Activated naive CD4-positive, alpha-beta T cell treated with anti-CD3 and anti-CD28 coated beads, Interleukin-2, amount 50 U/mL, for 72 hours (primary cell): ENCODE results near the gene ARHGEF25. TPM values are rescaled to one million over a fixed set of nuclear protein-coding genes. Genes with fewer than 3 reads are reported as not detected.

Experiments used
- total RNA-seq, 2 donors: library from RNA; stranded (reverse); gene quantifications; one replicate each; pipeline ENCODE4 v1.2.3, GENCODE V29; 2022

The ARHGEF25 gene
- total RNA-seq, 2 donors from 2014 or later, result 0.68 to 4.8 TPM

Other genes starting within 250 kb of the ARHGEF25 start
- 10 to 100 TPM; 36.3 to 57.1 TPM for gene R3HDM2, start 180.4 kb upstream of the ARHGEF25 start, total RNA-seq
- not detected for gene INHBC, start 176.7 kb upstream of the ARHGEF25 start, total RNA-seq
- under 1 TPM; 0.18 to 0.23 TPM for gene INHBE, start 156.1 kb upstream of the ARHGEF25 start, total RNA-seq
- under 1 TPM in 1 of 2 donors, not detected in 1; 0.49 TPM for gene GLI1, start 151.7 kb upstream of the ARHGEF25 start, total RNA-seq
- 100 to 1,000 TPM; 151 to 195 TPM for gene ARHGAP9, start 131.6 kb upstream of the ARHGEF25 start, total RNA-seq
- 100 to 1,000 TPM; 267 to 292 TPM for gene MARS1, start 123.4 kb upstream of the ARHGEF25 start, total RNA-seq
- gene DDIT3, start 90.9 kb upstream of the ARHGEF25 start, total RNA-seq, result 10 to 100 TPM; 24.9 to 79.8 TPM
- gene MBD6, start 88.6 kb upstream of the ARHGEF25 start, total RNA-seq, result 10 to 100 TPM; 66.4 to 77.5 TPM
- gene DCTN2, start 64.2 kb upstream of the ARHGEF25 start, total RNA-seq, result 100 to 1,000 TPM in 1 of 2 donors, 10 to 100 TPM in 1; 77.1 to 122 TPM
- 1 to 10 TPM in 1 of 2 donors, under 1 TPM in 1; 0.75 to 3.4 TPM for gene KIF5A, start 61.4 kb upstream of the ARHGEF25 start, total RNA-seq
- gene PIP4K2C, start 20.2 kb upstream of the ARHGEF25 start, total RNA-seq, result 10 to 100 TPM; 13.8 to 43.7 TPM
- gene DTX3, start 6.6 kb upstream of the ARHGEF25 start, total RNA-seq, result 10 to 100 TPM; 14.5 to 33.5 TPM
- gene B4GALNT1, start 21.8 kb downstream of the ARHGEF25 start, total RNA-seq, result 1 to 10 TPM; 2.6 to 3.2 TPM
- gene OS9, start 82.7 kb downstream of the ARHGEF25 start, total RNA-seq, result 100 to 1,000 TPM in 1 of 2 donors, 10 to 100 TPM in 1; 87.1 to 116 TPM
- 10 to 100 TPM; 28.9 to 38.4 TPM for gene AGAP2, start 127.3 kb downstream of the ARHGEF25 start, total RNA-seq
- gene TSPAN31, start 133.6 kb downstream of the ARHGEF25 start, total RNA-seq, result 10 to 100 TPM in 1 of 2 donors, 1 to 10 TPM in 1; 9.7 to 15.1 TPM
- gene CDK4, start 140.9 kb downstream of the ARHGEF25 start, total RNA-seq, result 100 to 1,000 TPM; 183 to 191 TPM
- 10 to 100 TPM; 17.4 to 26.4 TPM for gene MARCHF9, start 143.7 kb downstream of the ARHGEF25 start, total RNA-seq
- gene CYP27B1, start 155.6 kb downstream of the ARHGEF25 start, total RNA-seq, result 10 to 100 TPM in 1 of 2 donors, 1 to 10 TPM in 1; 7.6 to 14.7 TPM
- 10 to 100 TPM; 21.3 to 28.5 TPM for gene METTL1, start 160.7 kb downstream of the ARHGEF25 start, total RNA-seq
- 1 to 10 TPM; 3.1 to 3.6 TPM for gene EEF1AKMT3, start 161.2 kb downstream of the ARHGEF25 start, total RNA-seq
- gene TSFM, start 171.4 kb downstream of the ARHGEF25 start, total RNA-seq, result 10 to 100 TPM; 35.9 to 50.2 TPM
- 1 to 10 TPM in 1 of 2 donors, under 1 TPM in 1; 0.23 to 3.1 TPM for gene AVIL, start 207.3 kb downstream of the ARHGEF25 start, total RNA-seq
- 100 to 1,000 TPM in 1 of 2 donors, 10 to 100 TPM in 1; 76.3 to 103 TPM for gene CTDSP2, start 235.3 kb downstream of the ARHGEF25 start, total RNA-seq